Gastroesophageal sphincter (tissue), 3 donors: Measurements from ENCODE around the gene FNIP2.

Source experiments
- POLR2A ChIP-seq, 2 donors: fragments of 450-650 bp; IDR thresholded peaks; one replicate each; pipeline ENCODE4 v1.6.1; 2017; ENCODE audit warnings: antibody characterized with exemption in 2 of 2, mild to moderate bottlenecking in 2 of 2, moderate library complexity in 1 of 2
- POLR2AphosphoS5 ChIP-seq: sonication (generic); formaldehyde crosslinking; IDR thresholded peaks from one replicate; pipeline ENCODE4 v1.6.1; 2017; ENCODE audit warnings: antibody characterized with exemption
- TF ChIP-seq, protein P1 (sequence below), 4 experiments: fragments of 200-600 bp in 2 of 4; fragments of 450-650 bp in 2 of 4; sonication (generic) in 1 of 4; IDR thresholded peaks; one replicate each; pipeline ENCODE4 v1.5.1; 2017 to 2019; ENCODE audit warnings: antibody characterized with exemption in 4 of 4, mild to moderate bottlenecking in 2 of 4, moderate library complexity in 2 of 4

DNA sequence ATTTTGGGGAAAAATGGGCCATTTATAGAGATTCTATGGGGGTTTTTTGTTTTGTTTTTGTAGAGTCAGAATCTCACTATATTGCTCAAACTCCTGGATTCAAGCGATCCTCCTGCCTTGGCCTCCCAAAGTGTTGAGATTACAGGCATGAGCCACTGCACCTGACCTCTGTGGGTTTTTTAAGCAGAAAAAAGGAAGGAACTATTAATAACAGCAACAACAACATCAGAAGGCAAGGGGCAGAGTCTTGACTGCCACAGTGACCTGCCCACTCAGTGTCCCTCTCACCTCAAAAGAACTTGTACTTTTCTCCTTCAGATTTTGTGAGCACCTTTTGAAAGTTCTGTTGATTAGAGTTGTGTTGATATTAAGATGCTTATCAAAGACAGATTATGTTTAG is 48.1 kb downstream of the FNIP2 start:
- TF ChIP-seq, protein P1, sequence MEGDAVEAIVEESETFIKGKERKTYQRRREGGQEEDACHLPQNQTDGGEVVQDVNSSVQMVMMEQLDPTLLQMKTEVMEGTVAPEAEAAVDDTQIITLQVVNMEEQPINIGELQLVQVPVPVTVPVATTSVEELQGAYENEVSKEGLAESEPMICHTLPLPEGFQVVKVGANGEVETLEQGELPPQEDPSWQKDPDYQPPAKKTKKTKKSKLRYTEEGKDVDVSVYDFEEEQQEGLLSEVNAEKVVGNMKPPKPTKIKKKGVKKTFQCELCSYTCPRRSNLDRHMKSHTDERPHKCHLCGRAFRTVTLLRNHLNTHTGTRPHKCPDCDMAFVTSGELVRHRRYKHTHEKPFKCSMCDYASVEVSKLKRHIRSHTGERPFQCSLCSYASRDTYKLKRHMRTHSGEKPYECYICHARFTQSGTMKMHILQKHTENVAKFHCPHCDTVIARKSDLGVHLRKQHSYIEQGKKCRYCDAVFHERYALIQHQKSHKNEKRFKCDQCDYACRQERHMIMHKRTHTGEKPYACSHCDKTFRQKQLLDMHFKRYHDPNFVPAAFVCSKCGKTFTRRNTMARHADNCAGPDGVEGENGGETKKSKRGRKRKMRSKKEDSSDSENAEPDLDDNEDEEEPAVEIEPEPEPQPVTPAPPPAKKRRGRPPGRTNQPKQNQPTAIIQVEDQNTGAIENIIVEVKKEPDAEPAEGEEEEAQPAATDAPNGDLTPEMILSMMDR (IDR thresholded peaks at IDR 0.05) = no peak
- TF ChIP-seq POLR2AphosphoS5 = no peak
- TF ChIP-seq POLR2A (IDR thresholded peaks at IDR 0.05) = no peak
